Fibroblast of lung (primary cell): ENCODE data around the gene SERPINB5. TPM values are rescaled to one million over a fixed set of nuclear protein-coding genes. Genes with fewer than 3 reads are reported as not detected.

Experiments
- DNase-seq, 2 donors: peaks; one replicate each; pipeline versions ENCODE4 v3.0.0 to v3.0.0-alpha.2; 2010; ENCODE audit warnings: low read depth in 2 of 2
- H2AFZ ChIP-seq: 2 replicates; pipeline ENCODE4 v1.5.1; 2012; ENCODE audit warnings: low read length, control low read depth, inconsistent platforms
- H3K27ac ChIP-seq: 2 replicates; pipeline ENCODE4 v1.5.1; 2011; ENCODE audit warnings: low read length, control low read depth; ENCODE audit not compliant: insufficient read depth
- H3K27me3 ChIP-seq: 2 replicates; pipeline ENCODE4 v1.5.1; 2011; ENCODE audit warnings: mild to moderate bottlenecking, low read length; ENCODE audit not compliant: control insufficient read depth, insufficient read depth
- H3K36me3 ChIP-seq: 2 replicates; pipeline ENCODE4 v1.5.1; 2011; ENCODE audit warnings: low read length; ENCODE audit not compliant: control insufficient read depth, insufficient read depth
- H3K4me1 ChIP-seq: 2 replicates; pipeline ENCODE4 v1.5.1; 2011; ENCODE audit warnings: low read length; ENCODE audit not compliant: control insufficient read depth, insufficient read depth; ENCODE audit errors: extremely low read depth
- H3K4me2 ChIP-seq: 2 replicates; pipeline ENCODE4 v1.5.1; 2011; ENCODE audit warnings: low read length, control low read depth; ENCODE audit not compliant: insufficient read depth; ENCODE audit errors: extremely low read depth
- H3K4me3 ChIP-seq, 4 experiments: fragments of 200-600 bp in 1 of 4; sonication (generic) in 1 of 4; replicated peaks in 1 of 4; 2 replicates each; pipeline ENCODE4 v1.5.1; 2011 to 2016; ENCODE audit warnings: low read length in 4 of 4, low read depth in 3 of 4, mild to moderate bottlenecking in 3 of 4, control low read depth in 2 of 4, inconsistent platforms in 1 of 4, mixed read lengths in 1 of 4; ENCODE audit not compliant: insufficient read depth in 1 of 4; ENCODE audit errors: control extremely low read depth in 1 of 4
- H3K79me2 ChIP-seq: 2 replicates; pipeline ENCODE4 v1.5.1; 2012; ENCODE audit warnings: mild to moderate bottlenecking, low read length, inconsistent platforms; ENCODE audit not compliant: control insufficient read depth, insufficient read depth
- H3K9ac ChIP-seq: 2 replicates; pipeline ENCODE4 v1.5.1; 2011; ENCODE audit warnings: mild to moderate bottlenecking, low read length, control low read depth; ENCODE audit not compliant: insufficient read depth
- H3K9me3 ChIP-seq: 2 replicates; pipeline ENCODE4 v1.5.1; 2012; ENCODE audit warnings: low read depth, low read length; ENCODE audit not compliant: control insufficient read depth, insufficient read depth
- H4K20me1 ChIP-seq: 2 replicates; pipeline ENCODE4 v1.5.1; 2011; ENCODE audit warnings: low read length; ENCODE audit not compliant: control insufficient read depth, insufficient read depth; ENCODE audit errors: extremely low read depth
- CTCF ChIP-seq, 2 donors: IDR thresholded peaks in 1 of 2; conservative IDR thresholded peaks in 1 of 2; 1 replicate in 1 of 2; 2 replicates in 1 of 2; pipeline ENCODE4 v1.5.1; 2011 to 2012; ENCODE audit warnings: low read length in 2 of 2, control low read depth in 1 of 2, inconsistent platforms in 1 of 2, low read depth in 1 of 2, mild to moderate bottlenecking in 1 of 2
- EZH2 ChIP-seq: IDR thresholded peaks from 2 replicates; pipeline ENCODE4 v1.5.1; 2012; ENCODE audit warnings: low read length, control low read depth, mild to moderate bottlenecking; ENCODE audit errors: missing control alignments
- polyA plus RNA-seq, 2 donors: library from polyadenylated mRNA; depleted of rRNA in 1 of 2; stranded (reverse) in 1 of 2; unstranded in 1 of 2; fragments of >200 nt; gene quantifications; 2 replicates each; pipeline ENCODE4 v1.2.1, GENCODE V29; 2011 to 2012; ENCODE audit warnings: missing spikeins in 1 of 2
- total RNA-seq: library from RNA; depleted of rRNA; stranded (reverse); fragments of >200 nt; gene quantifications from 2 replicates; pipeline ENCODE4 v1.2.1, GENCODE V29; 2014

Gene SERPINB5
- total and polyA plus RNA-seq, 2 donors (not counting 1 experiment from before 2014, with no cell fraction given), result 0.05 TPM; not detected in 1

DNA sequence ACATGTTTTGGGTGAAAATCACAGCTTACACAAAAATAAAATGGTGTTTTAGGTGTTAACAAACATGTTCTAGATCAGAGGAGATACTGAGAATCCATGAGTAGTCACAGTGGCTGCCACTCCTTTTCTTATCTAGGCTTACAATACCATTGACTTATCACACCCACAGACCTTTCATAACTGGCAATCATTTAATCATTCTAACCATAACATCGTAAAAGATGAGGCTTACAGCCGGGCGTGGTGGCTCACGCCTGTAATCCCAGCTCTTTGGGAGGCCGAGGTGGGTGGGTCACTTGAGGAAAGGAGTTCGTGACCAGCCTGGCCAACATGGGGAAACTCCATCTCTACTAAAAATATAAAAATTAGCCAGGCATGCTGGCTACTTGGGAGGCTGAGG is 18.8 kb upstream of the SERPINB5 start:
- H3K27ac ChIP-seq, result no peak overlapping the region
- no peaks in the 10 kb centered on the region for H4K20me1 ChIP-seq
- H3K4me2 ChIP-seq, result no peak overlapping the region

GRCh38 chr18:63460414-63460813 is 16.3 kb upstream of the SERPINB5 start:
- Histone ChIP-seq H3K4me1 (no peaks in the 10 kb centered on the region), H3K36me3 (no peaks in the 10 kb centered on the region), H2AFZ (no peak overlapping the region), H3K9ac (no peak overlapping the region), H3K4me2 (no peak overlapping the region), H4K20me1 (no peaks in the 10 kb centered on the region), H3K27ac (no peak overlapping the region), H3K4me3 (no peak overlapping the region), H3K9me3 (no peaks in the 10 kb centered on the region), H3K27me3 (peaks cover 6% of the 10 kb centered on the region), H3K79me2 (no peaks in the 10 kb centered on the region)
- DNase-seq, result no peak
- TF ChIP-seq CTCF (conservative IDR thresholded peaks at IDR 0.05 in 1 of 2, IDR thresholded peaks at IDR 0.05 in 1 of 2; ENCODE audit: low read depth in 1 of 2, low read length in 2 of 2), result no peak
- no peak for TF ChIP-seq EZH2

More for the DNA sequence above, 18.8 kb upstream of the SERPINB5 start:
- Histone ChIP-seq H3K9ac (no peak overlapping the region), H3K79me2 (no peaks in the 10 kb centered on the region), H3K36me3 (no peaks in the 10 kb centered on the region), H3K9me3 (no peaks in the 10 kb centered on the region), H3K4me1 (no peaks in the 10 kb centered on the region), H3K27me3 (peaks cover 3% of the 10 kb centered on the region), H2AFZ (no peak overlapping the region), H3K4me3 (no peak overlapping the region)
- no peak for DNase-seq
- no peak for TF ChIP-seq CTCF (conservative IDR thresholded peaks at IDR 0.05 in 1 of 2, IDR thresholded peaks at IDR 0.05 in 1 of 2; ENCODE audit: low read depth in 1 of 2, low read length in 2 of 2)
- no peak for TF ChIP-seq EZH2

- no peak for DNase-seq
- no peaks in the 10 kb centered on the region for H4K20me1 ChIP-seq
These were observed 12.3 kb upstream of the SERPINB5 start for GRCh38 chr18:63464434-63464833.

More at GRCh38 chr18:63464434-63464833, 12.3 kb upstream of the SERPINB5 start:
- H3K9me3 ChIP-seq, result no peaks in the 10 kb centered on the region
- TF ChIP-seq CTCF (conservative IDR thresholded peaks at IDR 0.05 in 1 of 2, IDR thresholded peaks at IDR 0.05 in 1 of 2; ENCODE audit: low read depth in 1 of 2, low read length in 2 of 2), result no peak
- no peak for TF ChIP-seq EZH2
- H3K4me3 ChIP-seq, result no peak overlapping the region
- H3K79me2 ChIP-seq, result no peaks in the 10 kb centered on the region
- H3K27ac ChIP-seq, result no peak overlapping the region
- no peaks in the 10 kb centered on the region for H3K4me1 ChIP-seq
- peaks cover 10% of the 10 kb centered on the region for H3K27me3 ChIP-seq
- H3K9ac ChIP-seq, result no peak overlapping the region
- no peak overlapping the region for H3K4me2 ChIP-seq
- H2AFZ ChIP-seq, result no peak overlapping the region
- H3K36me3 ChIP-seq, result no peaks in the 10 kb centered on the region
